Cerebellar cortex (tissue), 1 donor: Measurements from ENCODE around the gene TAS2R30.
"Not testable (repeated sequence)": the region's sequence is repeated elsewhere in the genome, so short reads cannot be mapped to it uniquely, and the experiment has no call there.

Experiments
- DNase-seq: peaks from one replicate; pipeline ENCODE4 v3.0.0-alpha.2; 2015; ENCODE audit warnings: low spot score

Gene TAS2R30

DNA sequence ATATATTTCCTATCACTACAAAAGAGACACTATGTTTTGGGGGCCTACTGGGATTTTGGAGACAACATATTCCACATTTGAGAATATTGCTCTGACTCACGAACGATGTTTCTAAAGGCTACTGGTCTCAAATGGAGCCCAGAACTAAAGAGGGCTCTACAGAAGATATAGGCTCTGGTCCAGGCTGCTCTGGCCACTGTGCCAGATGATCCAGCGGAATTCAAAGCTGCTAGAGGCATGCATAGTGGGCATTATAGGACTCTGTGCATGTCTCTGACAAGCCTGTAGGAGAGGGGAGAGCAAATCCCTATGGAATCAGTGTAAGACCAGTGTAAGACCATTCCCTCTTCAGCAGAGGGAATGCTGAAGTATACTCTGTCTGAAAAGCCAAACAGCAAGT, 4.1 kb downstream of the TAS2R30 start:
- DNase-seq: no peak

DNA sequence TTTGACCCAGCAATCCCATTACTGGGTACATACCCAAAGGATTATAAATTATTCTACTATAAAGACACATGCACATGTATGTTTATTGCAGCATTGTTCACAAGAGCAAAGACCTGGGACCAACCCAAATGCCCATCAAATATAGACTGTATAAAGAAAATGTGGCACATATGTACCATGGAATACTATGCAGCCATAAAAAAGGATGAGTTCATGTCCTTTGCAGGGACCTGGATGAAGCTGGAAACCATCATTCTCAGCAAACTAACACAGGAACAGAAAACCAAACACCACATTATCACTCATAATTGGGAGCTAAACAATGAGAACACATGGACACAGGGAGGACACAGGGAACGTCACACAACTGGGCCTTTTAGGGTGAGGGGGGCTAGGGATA, 20.3 kb downstream of the TAS2R30 start:
- DNase-seq: not testable (repeated sequence)

DNA sequence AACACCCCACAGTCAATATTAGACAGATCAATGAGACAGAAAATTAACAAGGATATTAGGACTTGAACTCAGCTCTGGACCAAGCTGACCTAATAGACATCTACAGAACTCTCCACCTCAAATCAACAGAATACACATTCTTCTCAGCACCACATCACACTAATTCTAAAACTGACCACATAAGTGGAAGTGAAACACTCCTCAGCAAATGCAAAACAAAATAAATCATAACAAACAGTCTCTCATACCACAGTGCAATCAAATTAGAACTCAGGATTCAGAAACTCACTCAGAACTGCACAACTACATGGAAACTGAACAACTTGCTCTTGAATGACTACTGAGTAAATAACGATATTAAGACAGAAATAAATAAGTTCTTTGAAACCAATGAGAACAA, 23.2 kb downstream of the TAS2R30 start:
- DNase-seq: not testable (repeated sequence)

DNA sequence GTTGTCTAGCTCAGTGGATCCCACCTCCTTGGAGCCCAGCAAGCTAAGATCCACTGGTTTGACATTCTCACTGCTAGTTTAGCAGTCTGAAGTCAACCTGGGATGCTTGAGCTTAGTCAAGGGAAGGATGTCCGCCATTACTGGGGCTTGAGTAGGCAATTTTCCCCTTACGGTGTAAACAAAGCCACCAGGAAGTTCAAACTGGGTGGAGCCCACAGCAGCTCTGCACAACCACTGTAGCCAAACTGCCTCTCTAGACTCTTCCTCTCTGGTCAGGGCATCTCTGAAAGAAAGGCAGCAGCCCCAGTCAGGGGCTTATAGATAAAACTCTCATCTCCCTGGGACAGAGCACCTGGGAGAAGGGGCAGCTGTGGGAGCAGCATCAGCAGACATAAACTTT, 25.6 kb downstream of the TAS2R30 start:
- no peak for DNase-seq

DNA sequence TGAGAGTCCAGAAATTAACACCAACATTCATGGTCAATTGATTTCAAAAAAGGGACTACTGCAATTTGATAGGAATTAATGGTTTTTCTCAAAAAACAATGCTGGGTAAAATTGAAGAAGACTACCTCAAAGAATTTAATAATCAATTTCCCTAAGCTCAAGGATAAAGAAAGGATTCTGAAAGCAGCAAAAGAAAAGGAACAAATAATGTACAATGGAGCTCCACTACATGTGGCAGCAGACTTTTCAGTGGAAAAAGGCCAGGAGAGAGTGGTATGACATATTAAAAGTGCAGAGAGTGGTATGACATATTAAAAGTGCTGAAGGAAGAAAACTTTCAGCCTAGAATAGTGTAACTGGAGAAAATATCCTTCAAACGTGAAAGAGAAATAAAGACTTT, 26.7 kb downstream of the TAS2R30 start:
- DNase-seq: no peak

DNA sequence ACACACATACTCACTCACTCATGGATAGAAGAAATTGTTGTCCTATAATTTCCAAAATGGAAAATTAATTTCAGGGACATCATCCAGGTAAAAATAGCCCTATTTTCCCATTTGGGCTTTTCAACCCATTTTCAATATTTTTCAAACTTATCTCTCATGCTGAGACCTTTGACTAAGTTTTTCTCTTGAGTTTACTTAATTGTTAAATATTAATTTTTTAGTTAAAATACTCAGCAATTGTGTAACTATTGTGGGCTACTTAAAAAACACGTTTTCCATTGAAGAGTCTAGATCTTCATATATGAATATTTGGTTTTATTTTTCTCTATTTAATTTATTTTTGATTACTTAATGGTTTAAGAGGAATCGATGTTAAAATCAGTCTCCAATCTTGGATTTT, 28.2 kb downstream of the TAS2R30 start:
- no peak for DNase-seq

DNA sequence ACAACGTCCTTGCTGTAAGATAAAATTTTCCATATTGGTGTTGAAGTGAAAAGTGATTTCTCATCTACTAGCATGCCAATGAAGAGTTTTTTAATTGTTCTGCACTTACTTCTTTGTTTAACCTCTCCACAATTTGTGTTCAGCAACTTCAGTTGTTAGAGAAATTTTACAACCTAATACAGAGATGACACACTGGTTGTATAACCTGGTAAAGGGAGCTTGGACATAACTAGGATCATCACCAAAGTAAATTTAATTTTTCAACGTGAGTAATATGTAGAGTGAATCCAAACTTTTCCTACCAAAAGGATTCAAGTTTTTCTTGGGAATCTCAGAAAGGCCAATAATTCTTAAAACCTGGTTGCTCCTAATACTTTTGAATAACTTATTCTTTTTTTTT, 28.9 kb downstream of the TAS2R30 start:
- no peak for DNase-seq

DNA sequence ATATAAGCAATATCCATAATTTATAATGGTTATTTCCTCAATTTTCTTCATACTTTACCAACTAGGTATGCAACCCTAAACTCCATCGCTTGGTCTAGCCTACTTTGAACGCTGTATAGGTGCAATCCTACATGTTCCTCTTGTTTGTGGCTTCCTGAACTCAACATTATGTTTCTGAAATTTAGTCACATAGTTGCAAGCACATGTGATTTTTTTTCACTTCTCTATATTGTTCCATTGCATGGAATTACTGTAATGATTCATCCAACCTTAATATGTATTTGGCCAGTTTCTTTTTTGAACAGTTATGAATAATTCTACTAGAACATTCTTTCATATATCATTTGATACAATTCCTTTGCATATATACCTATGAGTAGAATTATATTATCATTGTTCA, 39.5 kb downstream of the TAS2R30 start:
- DNase-seq: not testable (repeated sequence)

DNA sequence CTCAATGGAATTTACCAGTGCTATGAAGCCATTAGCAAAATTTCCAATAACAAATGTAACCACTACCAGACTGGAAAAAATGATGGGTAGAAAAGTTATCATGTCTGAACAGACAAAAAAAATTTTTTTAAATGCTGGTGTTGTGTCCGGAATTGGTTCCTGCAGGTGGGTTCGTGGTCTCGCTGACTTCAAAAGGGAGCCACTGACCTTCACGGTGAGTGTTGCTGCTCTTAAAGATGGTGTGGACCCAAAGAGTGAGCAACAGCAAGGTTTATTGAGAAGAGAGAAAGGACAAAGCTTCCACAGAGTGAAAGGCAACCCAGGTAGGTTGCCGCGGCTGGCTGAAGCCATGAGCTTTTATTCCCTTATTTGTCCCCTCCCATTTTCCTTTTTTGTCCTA, 42.3 kb downstream of the TAS2R30 start, which contains the start of gene TAS2R43:
TSS of gene TAS2R43 (minus strand) at position 186 of the 400 bp plus-strand sequence. CDS start at position 102, 84 bp downstream.
- DNase-seq: no peak

DNA sequence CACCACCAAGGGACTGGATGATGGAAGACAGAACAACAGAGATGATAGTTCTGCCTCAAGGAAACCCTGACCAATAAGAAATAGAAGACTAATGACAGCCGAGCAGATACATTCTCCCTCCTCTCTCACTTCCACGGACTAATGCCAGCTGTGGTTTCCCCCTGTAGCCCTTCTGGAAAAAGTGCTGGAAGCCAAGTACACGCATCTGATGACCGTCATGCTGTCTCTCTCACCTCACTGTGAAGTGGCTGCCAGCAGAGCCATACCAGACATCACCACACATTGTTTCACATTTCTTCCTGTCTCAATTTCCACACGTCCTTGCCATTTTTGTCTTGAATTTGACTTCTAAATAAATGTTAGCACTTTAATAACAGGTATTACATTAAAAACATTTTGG, 45.2 kb downstream of the TAS2R30 start:
- no peak for DNase-seq

DNA sequence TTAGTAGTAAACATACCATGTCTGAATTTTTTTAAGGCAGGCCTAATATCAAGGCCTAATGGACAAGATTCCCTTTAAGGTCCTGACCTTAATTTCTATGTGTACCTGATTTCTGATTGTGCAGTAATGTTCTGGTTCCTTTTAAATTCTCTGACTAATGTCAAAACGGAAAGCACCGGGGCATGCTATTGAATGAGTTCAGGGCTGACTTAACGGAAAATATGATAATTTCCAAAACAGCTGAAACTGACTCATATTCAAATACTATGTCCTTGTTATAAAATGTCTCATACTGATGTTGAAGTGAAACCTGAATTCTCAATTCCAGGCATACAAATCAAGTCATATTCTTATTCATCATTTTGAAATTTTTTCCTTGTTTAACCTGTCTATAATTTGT, 49.0 kb downstream of the TAS2R30 start:
- no peak for DNase-seq
